Stimulated activated CD4-positive, alpha-beta T cell treated with anti-CD3 and anti-CD28 coated beads, Interleukin-2, amount 100 ng/mL, for 24 hours (primary cell): ENCODE measurements around the gene PLD5.

Source experiments
- DNase-seq, 2 donors: peaks; one replicate each; pipeline ENCODE4 v3.0.0-alpha.2; 2020

PLD5 gene

GRCh38 chr1:242524571-242525359 lies at the start of gene PLD5:
PLD5 (minus strand) TSS chr1:242524697.
- DNase-seq: peak in 1 of 2 donors; percentile 6

- DNase-seq: no peak
These were observed 45.4 kb upstream of the PLD5 start for GRCh38 chr1:242569867-242570266.

DNA sequence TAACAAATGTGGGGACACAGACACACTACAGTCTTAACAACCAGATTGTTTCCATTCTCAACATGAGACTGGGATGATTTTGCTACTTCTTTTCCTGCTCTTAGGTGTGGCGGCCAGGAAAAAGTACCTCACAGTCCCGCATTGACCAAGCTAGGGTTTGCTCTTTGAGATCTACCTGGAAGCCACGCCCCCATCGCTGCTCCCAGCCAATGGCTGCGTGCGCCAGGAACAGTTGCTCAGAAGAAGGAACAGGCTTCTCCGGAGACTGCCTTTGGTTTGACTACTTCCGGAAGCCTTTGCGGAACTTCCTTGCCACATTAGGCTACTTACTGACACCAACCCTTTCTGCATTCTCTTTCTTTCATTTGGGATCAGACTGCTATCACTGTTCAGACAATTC lies 44.2 kb upstream of the PLD5 start:
- no peak for DNase-seq

- DNase-seq: no peak
These were observed 43.1 kb upstream of the PLD5 start for GRCh38 chr1:242567596-242567995.

GRCh38 chr1:242556759-242557158 lies 32.3 kb upstream of the PLD5 start:
- DNase-seq: no peak

DNA sequence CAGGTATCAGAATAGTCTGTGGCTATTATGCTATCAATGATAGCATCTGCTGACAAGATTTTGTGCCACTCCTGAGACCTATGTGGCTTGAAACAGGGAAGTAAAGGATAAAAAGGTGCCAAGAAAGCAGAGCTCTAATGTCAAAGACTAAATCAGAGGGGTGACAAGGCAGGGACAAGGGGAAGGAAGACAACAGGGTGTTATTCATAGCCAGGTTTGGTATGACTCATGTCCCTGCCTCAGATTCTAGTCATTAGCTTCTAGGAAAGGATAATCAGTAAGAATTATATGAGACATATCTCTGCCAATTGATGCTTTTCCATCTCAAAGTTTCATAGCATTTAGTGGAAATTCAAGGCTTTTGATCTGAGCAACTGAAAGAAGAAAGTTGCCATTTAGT lies 31.8 kb upstream of the PLD5 start:
- no peak for DNase-seq

GRCh38 chr1:242554577-242554976 lies 30.1 kb upstream of the PLD5 start:
- DNase-seq: no peak

GRCh38 chr1:242546849-242547729 lies 22.6 kb upstream of the PLD5 start:
- no peak for DNase-seq

DNA sequence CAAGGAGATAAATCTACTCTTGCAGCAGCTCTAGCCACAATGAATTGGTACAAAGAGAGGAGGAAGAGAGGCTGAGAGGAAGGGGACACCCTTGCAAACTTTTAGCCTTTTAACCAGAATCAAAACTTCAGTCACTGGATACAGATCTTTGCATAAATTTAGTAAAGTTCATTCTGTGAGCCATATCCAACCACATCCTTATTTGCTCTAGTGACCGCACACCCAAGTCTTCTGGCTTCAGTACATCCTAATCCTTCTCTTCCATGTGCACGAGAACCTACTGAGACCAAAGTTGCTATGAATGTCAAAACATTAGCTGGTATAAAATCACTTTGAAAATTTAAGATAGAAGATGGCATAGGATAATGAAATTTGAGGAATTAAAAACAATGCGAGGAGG lies 21.9 kb upstream of the PLD5 start:
- DNase-seq: no peak

DNA sequence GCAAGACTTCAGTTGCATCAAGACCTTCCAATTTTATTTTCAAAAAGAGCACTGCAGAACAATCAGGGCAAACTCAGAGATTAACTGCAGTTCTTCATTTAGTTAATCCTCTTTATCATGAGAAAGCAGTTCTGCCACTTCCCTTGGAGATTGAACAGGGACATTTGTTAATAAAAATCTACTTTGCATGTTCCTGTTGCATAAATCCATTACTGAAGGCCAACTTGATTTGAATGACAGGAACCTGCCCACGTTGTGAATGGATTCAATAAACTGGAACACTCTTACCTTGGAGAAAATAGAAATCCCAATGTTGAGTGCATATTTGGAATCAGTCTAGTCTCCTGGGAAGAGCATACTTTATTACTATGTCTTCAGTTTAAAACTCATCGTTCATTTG lies 19.6 kb upstream of the PLD5 start:
- no peak for DNase-seq

- DNase-seq: no peak
These were observed 17.8 kb upstream of the PLD5 start for GRCh38 chr1:242542271-242542670.

GRCh38 chr1:242535986-242536385 lies 11.5 kb upstream of the PLD5 start:
- DNase-seq: no peak

- no peak for DNase-seq
These were observed 10.3 kb upstream of the PLD5 start for GRCh38 chr1:242534753-242535152.

GRCh38 chr1:242530761-242531160 lies 6.3 kb upstream of the PLD5 start:
- DNase-seq: no peak

DNA sequence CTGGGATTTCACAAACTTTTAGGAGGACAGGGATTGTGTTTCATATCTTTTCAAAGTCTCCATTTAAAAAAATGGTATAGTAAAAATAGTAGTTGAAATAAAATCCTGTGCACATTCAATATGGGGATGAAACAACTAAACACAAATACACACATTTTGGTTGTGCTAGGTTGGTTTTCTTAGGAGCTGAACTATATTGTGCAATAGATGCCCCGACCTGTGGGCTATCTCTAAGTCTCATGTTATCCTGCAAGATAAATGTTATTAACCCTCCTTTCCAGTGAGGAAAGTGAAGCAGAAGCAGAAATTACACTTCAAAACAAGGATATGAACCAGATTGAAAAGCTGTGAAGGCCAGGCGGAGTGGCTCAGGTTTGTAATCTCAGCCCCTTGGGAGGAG lies 1.3 kb upstream of the PLD5 start:
- DNase-seq: no peak

GRCh38 chr1:242525360-242525722 lies 844 bp upstream of the PLD5 start:
- no peak for DNase-seq

- peak in 1 of 2 donors; percentile 22 for DNase-seq
These were observed 552 bp downstream of the PLD5 start for GRCh38 chr1:242523719-242524570.

GRCh38 chr1:242522996-242523718 lies 1.3 kb downstream of the PLD5 start:
- no peak for DNase-seq

GRCh38 chr1:242522304-242522945 lies 2.1 kb downstream of the PLD5 start:
- no peak for DNase-seq

DNA sequence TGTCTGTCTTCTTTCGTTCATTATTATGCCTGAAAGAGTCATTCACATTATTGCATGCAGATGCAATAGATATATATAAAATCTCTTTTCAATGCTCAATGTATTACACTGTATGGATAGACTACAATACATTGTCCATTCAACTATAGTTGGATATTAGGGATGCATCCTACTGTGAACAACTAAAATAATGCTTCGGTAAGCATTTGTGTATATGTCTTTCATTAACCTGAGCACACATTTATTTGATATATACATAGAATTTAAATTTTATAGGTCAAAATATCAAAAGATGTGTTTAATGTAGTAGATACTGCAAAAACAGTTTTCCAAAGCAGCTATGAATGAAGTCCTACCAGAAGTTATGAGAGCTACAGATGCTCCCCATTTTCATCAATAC lies 8.9 kb downstream of the PLD5 start:
- DNase-seq: no peak

GRCh38 chr1:242506724-242507123 lies 17.8 kb downstream of the PLD5 start:
- no peak for DNase-seq

DNA sequence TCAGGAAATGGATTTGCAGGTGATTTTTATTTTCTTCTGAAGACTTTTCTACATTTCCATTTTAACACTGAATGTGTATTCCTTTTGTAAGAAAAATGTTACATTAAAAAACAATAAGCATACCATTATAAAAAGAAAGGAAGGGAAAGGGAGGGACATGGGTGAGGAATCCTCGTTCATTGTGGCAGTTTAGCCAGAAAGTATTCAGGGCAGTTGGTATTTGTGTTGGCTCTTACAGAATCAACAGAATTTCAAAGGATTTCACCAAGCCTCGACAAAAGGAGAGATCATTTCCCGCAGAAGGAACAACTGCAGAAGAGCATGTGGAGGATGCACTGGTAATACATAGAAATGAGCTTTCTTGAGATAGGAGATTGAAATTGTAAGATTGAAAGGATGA lies 35.0 kb downstream of the PLD5 start:
- DNase-seq: no peak
